SK-N-SH (cell line): ENCODE results near the gene HHAT.

Experiments used
- CHD2 ChIP-seq: fragments of 150-350 bp; IDR thresholded peaks from 2 replicates; pipeline ENCODE4 v1.6.1; 2018; ENCODE audit warnings: low read length; ENCODE audit not compliant: partially characterized antibody
- CTCF ChIP-seq: fragments of 200-600 bp; sonication (generic); IDR thresholded peaks from 2 replicates; pipeline ENCODE4 v1.6.1; 2017; ENCODE audit warnings: antibody characterized with exemption, mild to moderate bottlenecking, moderate library complexity
- GATA2 ChIP-seq: sonication (generic); formaldehyde crosslinking; IDR thresholded peaks from 2 replicates; pipeline ENCODE4 v1.5.0; 2020; ENCODE audit warnings: mild to moderate bottlenecking, missing genetic modification reagents
- JUND ChIP-seq: IDR thresholded peaks from 2 replicates; pipeline ENCODE4 v1.4.0; 2012
- MXI1 ChIP-seq: IDR thresholded peaks from 2 replicates; pipeline ENCODE4 v1.6.1; 2012; ENCODE audit warnings: mild to moderate bottlenecking, low read depth, low read length, improper control_type of control experiment
- PBX3 ChIP-seq: IDR thresholded peaks from 2 replicates; pipeline ENCODE4; 2012
- POLR2AphosphoS5 ChIP-seq: IDR thresholded peaks from 2 replicates; pipeline ENCODE4 v1.6.1; 2012; ENCODE audit warnings: low read depth, low read length
- REST ChIP-seq: IDR thresholded peaks from 2 replicates; pipeline ENCODE4 v1.6.1; 2012; ENCODE audit warnings: mild to moderate bottlenecking, low read depth, low read length, moderate library complexity
- SIN3A ChIP-seq: IDR thresholded peaks from 2 replicates; pipeline ENCODE4 v1.6.1; 2012; ENCODE audit warnings: low read depth, mild to moderate bottlenecking, low read length, moderate library complexity, borderline replicate concordance
- SMC3 ChIP-seq: IDR thresholded peaks from 2 replicates; pipeline ENCODE4 v1.6.1; 2012; ENCODE audit warnings: low read depth, low read length, improper control_type of control experiment
- TAF1 ChIP-seq: IDR thresholded peaks from 2 replicates; pipeline ENCODE4 v1.6.1; 2012; ENCODE audit warnings: low read depth, mild to moderate bottlenecking, low read length, moderate library complexity, borderline replicate concordance
- USF1 ChIP-seq: IDR thresholded peaks from 2 replicates; pipeline ENCODE4 v1.4.0; 2012; ENCODE audit warnings: low read depth, borderline replicate concordance

- no peak for TF ChIP-seq POLR2AphosphoS5
- no peak for TF ChIP-seq CTCF
- no peak for TF ChIP-seq GATA2
- TF ChIP-seq PBX3, result no peak
- TF ChIP-seq REST, result no peak
- no peak for TF ChIP-seq JUND
- no peak for TF ChIP-seq USF1
- no peak for TF ChIP-seq SMC3
- no peak for TF ChIP-seq TAF1
- TF ChIP-seq CHD2, result no peak
- TF ChIP-seq SIN3A, result no peak
- no peak for TF ChIP-seq MXI1
These were observed 265.9 kb downstream of the HHAT start for GRCh38 chr1:210594605-210595004.
